PC-3 (cell line): ENCODE data around the gene RDH16. TPM values are rescaled to one million over a fixed set of nuclear protein-coding genes. Genes with fewer than 3 reads are reported as not detected.

Experiments used
- ATAC-seq: fragments of 200-7000 bp; cut with Tn5 transposase; 2 replicates; pipeline ENCODE4 v1.9.1; 2020; ENCODE audit warnings: mild to moderate bottlenecking, moderate library complexity
- BruUV-seq: library from RNA; stranded (reverse); fragments of 400-500 nt; replicated peaks from 2 replicates; lab custom pipeline; 2021; lab: Mats Ljungman, UMichigan
- CTCF ChIA-PET: fragments of 300-600 bp; sonication (Branson Sonifier 250); formaldehyde crosslinking; loops from one replicate; lab custom pipeline; 2022; ENCODE audit warnings: antibody characterized with exemption; lab: Charles Lee
- POLR2A ChIA-PET: fragments of 300-600 bp; sonication (Branson Sonifier 250); formaldehyde crosslinking; loops from one replicate; lab custom pipeline; 2022; ENCODE audit warnings: antibody characterized with exemption; ENCODE audit not compliant: unreplicated experiment; lab: Charles Lee
- DNase-seq: peaks from one replicate; pipeline ENCODE4 v3.0.0-alpha.2; 2015
- H2AFZ ChIP-seq: fragments of 300-600 bp; sonication (generic); 2 replicates; pipeline ENCODE4 v1.6.0; 2016; ENCODE audit warnings: antibody characterized with exemption, low read length
- H3F3A ChIP-seq: fragments of 300-600 bp; sonication (generic); one replicate; pipeline ENCODE4 v1.6.0; 2017; ENCODE audit warnings: antibody characterized with exemption, low read length, control low read depth, mild to moderate bottlenecking; ENCODE audit not compliant: unreplicated experiment
- H3K27ac ChIP-seq: fragments of 300-600 bp; sonication (generic); 2 replicates; pipeline ENCODE4 v1.5.1; 2016; ENCODE audit warnings: mild to moderate bottlenecking, low read length
- H3K27me3 ChIP-seq: fragments of 300-600 bp; sonication (generic); 2 replicates; pipeline ENCODE4 v1.6.1; 2016; ENCODE audit warnings: low read length, mixed read lengths
- H3K36me3 ChIP-seq: fragments of 300-600 bp; sonication (generic); 2 replicates; pipeline ENCODE4 v1.6.1; 2016; ENCODE audit warnings: low read depth, mixed run types, low read length, mixed read lengths
- H3K4me1 ChIP-seq: fragments of 300-600 bp; sonication (generic); 2 replicates; pipeline ENCODE4 v1.5.1; 2016; ENCODE audit warnings: low read length; ENCODE audit not compliant: insufficient read depth
- H3K4me2 ChIP-seq: fragments of 300-600 bp; sonication (generic); 2 replicates; pipeline ENCODE4 v1.6.0; 2016; ENCODE audit warnings: low read length
- H3K4me3 ChIP-seq: fragments of 300-600 bp; sonication (generic); 2 replicates; pipeline ENCODE4 v1.5.1; 2016; ENCODE audit warnings: mild to moderate bottlenecking, low read length, mixed read lengths
- H3K79me2 ChIP-seq: fragments of 300-600 bp; sonication (generic); 2 replicates; pipeline ENCODE4 v1.6.1; 2017; ENCODE audit warnings: low read length, mixed read lengths
- H3K9ac ChIP-seq: fragments of 300-600 bp; sonication (generic); 2 replicates; pipeline ENCODE4 v1.6.0; 2016; ENCODE audit warnings: mild to moderate bottlenecking, low read length
- H3K9me2 ChIP-seq: fragments of 300-600 bp; sonication (generic); replicated peaks from 2 replicates; pipeline ENCODE4 v1.6.1; 2016; ENCODE audit warnings: mixed run types, low read length, mixed read lengths
- H3K9me3 ChIP-seq: fragments of 300-600 bp; sonication (generic); 2 replicates; pipeline ENCODE4 v1.6.1; 2016; ENCODE audit warnings: low read length, mixed read lengths
- H4K20me1 ChIP-seq: fragments of 300-600 bp; sonication (generic); 2 replicates; pipeline ENCODE4 v1.6.1; 2016; ENCODE audit warnings: low read length, mixed read lengths
- CTCF ChIP-seq: fragments of 300-600 bp; sonication (generic); conservative IDR thresholded peaks from 2 replicates; pipeline ENCODE4 v1.5.1; 2017; ENCODE audit warnings: antibody characterized with exemption, low read depth, mild to moderate bottlenecking, low read length
- EZH2 ChIP-seq: fragments of 300-600 bp; sonication (generic); IDR thresholded peaks from one replicate; pipeline ENCODE4 v1.6.1; 2017; ENCODE audit warnings: antibody characterized with exemption, mild to moderate bottlenecking, low read length; ENCODE audit not compliant: unreplicated experiment
- EZH2phosphoT487 ChIP-seq: fragments of 300-600 bp; sonication (generic); IDR thresholded peaks from 2 replicates; pipeline ENCODE4 v1.6.1; 2018; ENCODE audit warnings: mild to moderate bottlenecking, antibody characterized with exemption, low read length, borderline replicate concordance
- intact Hi-C: fragments of 100-400 bp; cut with micrococcal nuclease; formaldehyde crosslinking; loops from 2 replicates; pipeline ENCODE4 v1.9.0; 2023
- total RNA-seq: library from RNA; depleted of rRNA; stranded (reverse); fragments of >200 nt; gene quantifications from 2 replicates; pipeline ENCODE4 v1.2.3, GENCODE V29; 2014

The RDH16 gene
- total RNA-seq, 1 experiment from 2014 or later, result 0.73 TPM

- Histone ChIP-seq H3K4me2 (peak within 1 kb of the TSS; percentile 88), H3K9me3 (no peaks in the 10 kb centered on the region), H2AFZ (peak within 1 kb of the TSS; percentile 80), H3F3A (peaks cover 3% of the 10 kb centered on the region), H3K36me3 (peaks cover 16% of the 10 kb centered on the region; the same call in 1 of the 2 replicates), H4K20me1 (no peaks in the 10 kb centered on the region), H3K4me1 (peaks cover 28% of the 10 kb centered on the region), H3K4me3 (peak within 1 kb of the TSS; percentile 93), H3K27me3 (no peaks in the 10 kb centered on the region), H3K9ac (peak within 1 kb of the TSS; percentile 90), H3K79me2 (peaks cover 40% of the 10 kb centered on the region), H3K9me2 (no peaks in the 10 kb centered on the region), H3K27ac (no peak within 1 kb of the TSS)
- CTCF ChIA-PET, result no interaction called here
- POLR2A ChIA-PET, result no interaction called here
- TF ChIP-seq CTCF (peak; percentile 63), EZH2 (no peak)
- intact Hi-C loops, result loop anchor here (5.0 kb wide), 1 partner anchor 249 kb away; no protein-coding TSS in a partner anchor
- peak; percentile 75 for ATAC-seq
- DNase-seq, result peak; percentile 64
- BruUV-seq, result no TSS peak
These were observed 48.8 kb upstream of the RDH16 start, which contains the start of gene ZBTB39 for GRCh38 chr12:57005980-57006808. Gene ZBTB39 (minus strand): TSS chr12:57006546. CDS start chr12:57004917, 1,629 bp downstream.

GRCh38 chr12:57004651-57005050 is 47.2 kb upstream of the RDH16 start:
- H2AFZ ChIP-seq, result no peak overlapping the region
- H3K27ac ChIP-seq, result no peak overlapping the region
- no peak overlapping the region for H3K4me3 ChIP-seq
- intact Hi-C loops, result loop anchor here (5.0 kb wide), 1 partner anchor 247 kb away; no protein-coding TSS in a partner anchor
- peak overlapping the region; percentile 88 for H3K4me2 ChIP-seq
- no peak overlapping the region for H3K9ac ChIP-seq
- peaks cover 3% of the 10 kb centered on the region for H3F3A ChIP-seq
- H3K79me2 ChIP-seq, result peaks cover 49% of the 10 kb centered on the region
- H4K20me1 ChIP-seq, result no peaks in the 10 kb centered on the region
- H3K27me3 ChIP-seq, result no peaks in the 10 kb centered on the region
- no TSS peak for BruUV-seq
- TF ChIP-seq CTCF, result no peak
- ATAC-seq, result no peak
- ChIA-PET CTCF (no interaction called here), POLR2A (no interaction called here)
- DNase-seq, result no peak
- H3K4me1 ChIP-seq, result peaks cover 31% of the 10 kb centered on the region
- peaks cover 19% of the 10 kb centered on the region; the same call in 1 of the 2 replicates for H3K36me3 ChIP-seq
- H3K9me3 ChIP-seq, result no peaks in the 10 kb centered on the region
- no peaks in the 10 kb centered on the region for H3K9me2 ChIP-seq

GRCh38 chr12:57003395-57003794 is 46.0 kb upstream of the RDH16 start:
- intact Hi-C loops, result no loop called here

More at GRCh38 chr12:57003395-57003794, 46.0 kb upstream of the RDH16 start:
- H3K79me2 ChIP-seq, result peaks cover 49% of the 10 kb centered on the region
- H3K36me3 ChIP-seq, result peaks cover 19% of the 10 kb centered on the region; the same call in 1 of the 2 replicates
- H3K9me2 ChIP-seq, result no peaks in the 10 kb centered on the region
- DNase-seq (no peak), ATAC-seq (no peak)
- H3K4me2 ChIP-seq, result no peak overlapping the region
- no peak for TF ChIP-seq EZH2phosphoT487
- TF ChIP-seq EZH2, result no peak
- no peak for TF ChIP-seq CTCF
- no peak overlapping the region for H2AFZ ChIP-seq
- no peak overlapping the region for H3K27ac ChIP-seq
- no peak overlapping the region for H3K4me3 ChIP-seq
- no peaks in the 10 kb centered on the region for H3F3A ChIP-seq
- no peaks in the 10 kb centered on the region for H3K9me3 ChIP-seq
- no peaks in the 10 kb centered on the region for H3K27me3 ChIP-seq
- ChIA-PET CTCF (no interaction called here), POLR2A (no interaction called here)
- BruUV-seq, result no TSS peak
- H3K4me1 ChIP-seq, result peaks cover 28% of the 10 kb centered on the region
- no peaks in the 10 kb centered on the region for H4K20me1 ChIP-seq
- no peak overlapping the region for H3K9ac ChIP-seq
